HepG2 (cell line): ENCODE measurements around the gene CRYBA1. TPM values are rescaled to one million over a fixed set of nuclear protein-coding genes. Genes with fewer than 3 reads are reported as not detected.

Experiments used
- ELF4 ChIP-seq: sonication (generic); formaldehyde crosslinking; IDR thresholded peaks from 2 replicates; pipeline ENCODE4 v1.5.0; 2020; ENCODE audit warnings: missing genetic modification reagents, mild to moderate bottlenecking, moderate library complexity, borderline replicate concordance
- FOSL1 ChIP-seq: sonication (generic); formaldehyde crosslinking; IDR thresholded peaks from 2 replicates; pipeline ENCODE4 v1.9.0; 2021; ENCODE audit warnings: missing genetic modification reagents, borderline replicate concordance
- HNRNPUL1 ChIP-seq: fragments of 200-400 bp; formaldehyde crosslinking; IDR thresholded peaks from 2 replicates; pipeline ENCODE4 v1.6.1; 2017; ENCODE audit warnings: low read depth, mild to moderate bottlenecking, low read length, moderate library complexity
- IKZF4 ChIP-seq: sonication (generic); formaldehyde crosslinking; IDR thresholded peaks from 2 replicates; pipeline ENCODE4 v1.5.1; 2020; ENCODE audit warnings: borderline replicate concordance, mild to moderate bottlenecking, low read depth, missing genetic modification reagents; ENCODE audit errors: not compliant biosample characterization
- KDM3A ChIP-seq: IDR thresholded peaks from 2 replicates; pipeline ENCODE4 v1.6.1; 2018; ENCODE audit warnings: low read depth, missing compliant biosample characterization
- KDM5B ChIP-seq: sonication (generic); formaldehyde crosslinking; IDR thresholded peaks from 2 replicates; pipeline ENCODE4 v1.4.0; 2020; ENCODE audit warnings: missing genetic modification reagents, mild to moderate bottlenecking, borderline replicate concordance
- MLXIP ChIP-seq: sonication (generic); formaldehyde crosslinking; IDR thresholded peaks from 2 replicates; pipeline ENCODE4 v1.9.0; 2021; ENCODE audit warnings: missing genetic modification reagents, borderline replicate concordance
- MYNN ChIP-seq: sonication (generic); formaldehyde crosslinking; IDR thresholded peaks from 2 replicates; pipeline ENCODE4 v1.4.0; 2020; ENCODE audit warnings: mild to moderate bottlenecking, low read depth, missing genetic modification reagents
- NFRKB ChIP-seq: fragments of 450-650 bp; IDR thresholded peaks from 2 replicates; pipeline ENCODE4 v1.6.1; 2017
- NRL ChIP-seq: sonication (generic); formaldehyde crosslinking; IDR thresholded peaks from 2 replicates; pipeline ENCODE4 v1.5.0; 2020; ENCODE audit warnings: missing genetic modification reagents, mild to moderate bottlenecking, moderate library complexity, borderline replicate concordance
- PHB2 ChIP-seq: fragments of 450-650 bp; IDR thresholded peaks from 2 replicates; pipeline ENCODE4 v1.6.1; 2018; ENCODE audit not compliant: partially characterized antibody
- SMC3 ChIP-seq: IDR thresholded peaks from 2 replicates; pipeline ENCODE4 v1.6.1; 2011; ENCODE audit warnings: low read length, improper control_type of control experiment
- SNAPC5 ChIP-seq: sonication (generic); formaldehyde crosslinking; IDR thresholded peaks from 2 replicates; pipeline ENCODE4 v1.8.1; 2023; ENCODE audit warnings: mild to moderate bottlenecking, missing genetic modification reagents, borderline replicate concordance
- TOE1 ChIP-seq: sonication (generic); formaldehyde crosslinking; IDR thresholded peaks from 2 replicates; pipeline ENCODE4 v1.4.0; 2020; ENCODE audit warnings: mild to moderate bottlenecking, missing genetic modification reagents
- YEATS4 ChIP-seq: sonication (generic); formaldehyde crosslinking; IDR thresholded peaks from 2 replicates; pipeline ENCODE4 v1.4.0; 2020; ENCODE audit warnings: missing genetic modification reagents, borderline replicate concordance
- ZFP36L2 ChIP-seq: sonication (generic); formaldehyde crosslinking; IDR thresholded peaks from 2 replicates; pipeline ENCODE4 v1.4.0; 2020; ENCODE audit warnings: missing genetic modification reagents
- ZNF17 ChIP-seq: sonication (generic); formaldehyde crosslinking; IDR thresholded peaks from 2 replicates; pipeline ENCODE4 v1.5.0; 2020; ENCODE audit warnings: mild to moderate bottlenecking, missing genetic modification reagents
- ZNF180 ChIP-seq: sonication (generic); formaldehyde crosslinking; IDR thresholded peaks from 2 replicates; pipeline ENCODE4 v1.4.0; 2020; ENCODE audit warnings: low read depth, missing genetic modification reagents, borderline replicate concordance
- ZNF446 ChIP-seq: sonication (generic); formaldehyde crosslinking; IDR thresholded peaks from 2 replicates; pipeline ENCODE4 v1.5.0; 2020; ENCODE audit warnings: mild to moderate bottlenecking, missing genetic modification reagents
- ZNF597 ChIP-seq: sonication (generic); formaldehyde crosslinking; IDR thresholded peaks from 2 replicates; pipeline ENCODE4 v1.5.0; 2020; ENCODE audit warnings: missing genetic modification reagents
- ZNF605 ChIP-seq: sonication (generic); formaldehyde crosslinking; IDR thresholded peaks from 2 replicates; pipeline ENCODE4 v1.8.0; 2022; ENCODE audit warnings: mild to moderate bottlenecking, missing genetic modification reagents
- ZNF629 ChIP-seq: sonication (generic); formaldehyde crosslinking; conservative IDR thresholded peaks from 2 replicates; pipeline ENCODE4 v1.5.0; 2020; ENCODE audit warnings: missing genetic modification reagents
- ZNF724P ChIP-seq: sonication (generic); formaldehyde crosslinking; IDR thresholded peaks from 2 replicates; pipeline ENCODE4 v1.8.0; 2022; ENCODE audit warnings: missing genetic modification reagents, borderline replicate concordance
- ZNF761 ChIP-seq: sonication (generic); formaldehyde crosslinking; conservative IDR thresholded peaks from 2 replicates; pipeline ENCODE4 v1.4.0; 2020; ENCODE audit warnings: mild to moderate bottlenecking, missing genetic modification reagents
- ZNF83 ChIP-seq: sonication (generic); formaldehyde crosslinking; IDR thresholded peaks from 2 replicates; pipeline ENCODE4 v1.4.0; 2020; ENCODE audit warnings: missing genetic modification reagents, mild to moderate bottlenecking, borderline replicate concordance
- polyA plus RNA-seq, 8 experiments: library from polyadenylated mRNA; depleted of rRNA in 3 of 8; stranded (reverse) in 7 of 8; unstranded in 1 of 8; fragments of >200 nt; fragmentation: Illumina TruSeq in 4 of 8; extraction: Trizol in 4 of 8; gene quantifications; 2 replicates each; pipeline versions ENCODE4 v1.2.1 to v1.2.3, GENCODE V29; 2011 to 2016; ENCODE audit warnings: low read depth in 4 of 8, missing spikeins in 1 of 8, mixed read lengths in 1 of 8; ENCODE audit not compliant: insufficient read depth in 1 of 8
- total RNA-seq, 5 experiments: library from RNA; depleted of rRNA; stranded (reverse); fragments of >200 nt; fragmentation: Illumina TruSeq; extraction: Trizol; gene quantifications; 2 replicates each; pipeline ENCODE4 v1.2.3, GENCODE V29; 2016; ENCODE audit warnings: low read depth in 1 of 5

CRYBA1 gene
- total and polyA plus RNA-seq, 2 of the 13 experiments (the other 11 are each of a cell fraction or from before 2014, with no cell fraction given): not detected

- TF ChIP-seq ZNF605 (CRISPR knock-in tag) (peak; percentile 92), ZFP36L2 (no peak), ZNF724P (peak; percentile 79; the same call in 1 of the 2 replicates), SNAPC5 (0 out of 2 replicates have a peak, but pooled peaks have one; percentile 22), IKZF4 (CRISPR knock-in tag) (no peak), FOSL1 (no peak), ZNF629 (CRISPR knock-in tag) (no peak), SMC3 (no peak), MYNN (CRISPR knock-in tag) (no peak), KDM5B (no peak; the same call in 1 of the 2 replicates), PHB2 (no peak), ZNF17 (CRISPR knock-in tag) (no peak), HNRNPUL1 (no peak), NFRKB (no peak), YEATS4 (CRISPR knock-in tag) (peak; percentile 86), KDM3A (peak; percentile 80; the same call in 1 of the 2 replicates), ZNF446 (CRISPR knock-in tag) (no peak), ELF4 (no peak), ZNF597 (CRISPR knock-in tag) (no peak), MLXIP (no peak), ZNF180 (CRISPR knock-in tag) (no peak), NRL (CRISPR knock-in tag) (peak; percentile 76; the same call in 1 of the 2 replicates), ZNF761 (CRISPR knock-in tag) (no peak), TOE1 (CRISPR knock-in tag) (peak; percentile 82; the same call in 1 of the 2 replicates), ZNF83 (no peak)
Observed at GRCh38 chr17:29293890-29294579, 47.4 kb downstream of the CRYBA1 start, which contains the start of gene NUFIP2 (continued).
